OCI-LY7 (cell line): ENCODE results near the gene TNXB.
"Not testable (repeated sequence)": the region's sequence is repeated elsewhere in the genome, so short reads cannot be mapped to it uniquely, and the experiment has no call there.

Experiments used
- CTCF ChIP-seq: fragments of 200-600 bp; sonication (generic); conservative IDR thresholded peaks from 2 replicates; pipeline ENCODE4 v1.5.1; 2014; ENCODE audit warnings: mild to moderate bottlenecking, antibody characterized with exemption, low read length, moderate library complexity, mixed read lengths
- EZH2phosphoT487 ChIP-seq: fragments of 200-600 bp; sonication (generic); IDR thresholded peaks from 2 replicates; pipeline ENCODE4 v1.6.1; 2018; ENCODE audit warnings: low read depth, borderline replicate concordance, mild to moderate bottlenecking, mixed run types, antibody characterized with exemption, low read length, moderate library complexity, mixed read lengths

DNA sequence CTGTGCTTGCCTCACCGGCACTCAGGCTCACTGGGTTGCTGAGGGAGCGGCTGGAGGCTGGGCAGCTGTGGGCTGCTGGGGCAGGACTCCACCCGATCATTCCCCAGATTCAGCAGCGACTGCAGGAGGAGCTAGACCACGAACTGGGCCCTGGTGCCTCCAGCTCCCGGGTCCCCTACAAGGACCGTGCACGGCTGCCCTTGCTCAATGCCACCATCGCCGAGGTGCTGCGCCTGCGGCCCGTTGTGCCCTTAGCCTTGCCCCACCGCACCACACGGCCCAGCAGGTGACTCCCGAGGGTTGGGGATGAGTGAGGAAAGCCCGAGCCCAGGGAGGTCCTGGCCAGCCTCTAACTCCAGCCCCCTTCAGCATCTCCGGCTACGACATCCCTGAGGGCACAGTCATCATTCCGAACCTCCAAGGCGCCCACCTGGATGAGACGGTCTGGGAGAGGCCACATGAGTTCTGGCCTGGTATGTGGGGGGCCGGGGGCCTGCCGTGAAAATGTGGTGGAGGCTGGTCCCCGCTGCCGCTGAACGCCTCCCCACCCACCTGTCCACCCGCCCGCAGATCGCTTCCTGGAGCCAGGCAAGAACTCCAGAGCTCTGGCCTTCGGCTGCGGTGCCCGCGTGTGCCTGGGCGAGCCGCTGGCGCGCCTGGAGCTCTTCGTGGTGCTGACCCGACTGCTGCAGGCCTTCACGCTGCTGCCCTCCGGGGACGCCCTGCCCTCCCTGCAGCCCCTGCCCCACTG lies 68.7 kb downstream of the TNXB start:
- TF ChIP-seq CTCF, EZH2phosphoT487: not testable (repeated sequence)
